H1 (cell line): ENCODE data around the gene MAN1C1. TPM values are rescaled to one million over a fixed set of nuclear protein-coding genes. Genes with fewer than 3 reads are reported as not detected.

Source experiments
- CTCF ChIA-PET: fragments of 300-600 bp; sonication (Branson Sonifier 250); formaldehyde crosslinking; loops from one replicate; lab custom pipeline; 2021; ENCODE audit not compliant: partially characterized antibody; lab: Charles Lee
- POLR2A ChIA-PET: fragments of 300-600 bp; sonication (Branson Sonifier 250); formaldehyde crosslinking; loops from one replicate; lab custom pipeline; 2021; ENCODE audit warnings: inconsistent platforms; ENCODE audit not compliant: partially characterized antibody; lab: Charles Lee
- DNase-seq, 2 experiments: peaks; one replicate each; pipeline versions ENCODE4 v3.0.0 to v3.0.0-alpha.2; 2010 to 2022; ENCODE audit warnings: low spot score in 2 of 2, low read depth in 1 of 2, mixed read lengths in 1 of 2
- FAIRE-seq: peaks from 2 replicates; lab custom pipeline; 2011; peaks lifted over from hg19 to GRCh38; lab: Jason Lieb, UNC
- H2AFZ ChIP-seq: 2 replicates; pipeline ENCODE4 v1.8.1; 2012; ENCODE audit warnings: low read length, inconsistent platforms
- H2AK5ac ChIP-seq: 2 replicates; pipeline ENCODE4 v1.6.1; 2013; ENCODE audit warnings: low read depth, low read length
- H2BK120ac ChIP-seq: replicated peaks from 2 replicates; pipeline ENCODE3; 2013; ENCODE audit warnings: low read depth, low read length, inconsistent platforms
- H2BK12ac ChIP-seq: 2 replicates; pipeline ENCODE4 v1.6.1; 2013; ENCODE audit warnings: low read depth, low read length
- H2BK15ac ChIP-seq: 2 replicates; pipeline ENCODE4 v1.6.1; 2013; ENCODE audit warnings: low read length
- H2BK20ac ChIP-seq: 2 replicates; pipeline ENCODE4 v1.6.1; 2013; ENCODE audit warnings: low read length
- H2BK5ac ChIP-seq: 2 replicates; pipeline ENCODE4 v1.6.1; 2013; ENCODE audit warnings: low read depth, low read length
- H3K14ac ChIP-seq: 2 replicates; pipeline ENCODE4 v1.6.1; 2013; ENCODE audit warnings: inconsistent platforms; ENCODE audit not compliant: insufficient read length
- H3K18ac ChIP-seq: 2 replicates; pipeline ENCODE4 v1.6.1; 2013; ENCODE audit warnings: low read length; ENCODE audit errors: extremely low read depth
- H3K23ac ChIP-seq: 2 replicates; pipeline ENCODE4 v1.6.1; 2013; ENCODE audit warnings: inconsistent platforms; ENCODE audit not compliant: insufficient read length
- H3K23me2 ChIP-seq: 2 replicates; pipeline ENCODE4 v1.6.1; 2013; ENCODE audit warnings: low read depth, low read length
- H3K27ac ChIP-seq: 2 replicates; pipeline ENCODE4 v1.6.1; 2011; ENCODE audit warnings: low read depth, low read length, inconsistent platforms
- H3K27me3 ChIP-seq, 4 experiments: replicated peaks in 1 of 4; 1 replicate in 1 of 4; 2 replicates in 3 of 4; pipeline versions ENCODE4 v1.6.1 to v1.8.1; 2011 to 2013; ENCODE audit warnings: low read length in 3 of 4, mild to moderate bottlenecking in 3 of 4, inconsistent platforms in 2 of 4, mixed read lengths in 2 of 4, moderate library complexity in 1 of 4; ENCODE audit not compliant: control insufficient read depth in 3 of 4, insufficient read depth in 3 of 4; ENCODE audit errors: extremely low read depth in 1 of 4
- H3K36me3 ChIP-seq, 4 experiments: 2 replicates each; pipeline versions ENCODE4 v1.6.1 to v1.8.1; 2011 to 2013; ENCODE audit warnings: mild to moderate bottlenecking in 4 of 4, low read length in 3 of 4, moderate library complexity in 2 of 4, control low read depth in 1 of 4, inconsistent platforms in 1 of 4; ENCODE audit not compliant: insufficient read depth in 4 of 4, control insufficient read depth in 2 of 4
- H3K4ac ChIP-seq: replicated peaks from 2 replicates; pipeline ENCODE3; 2013; ENCODE audit warnings: low read length, low read depth, mixed read lengths, inconsistent platforms; ENCODE audit not compliant: insufficient read length
- H3K4me1 ChIP-seq, 4 experiments: replicated peaks in 1 of 4; 1 replicate in 1 of 4; 2 replicates in 3 of 4; pipeline versions ENCODE4 v1.6.1 to v1.8.1; 2011 to 2013; ENCODE audit warnings: low read length in 3 of 4, inconsistent platforms in 2 of 4, mixed read lengths in 1 of 4; ENCODE audit not compliant: insufficient read depth in 4 of 4, control insufficient read depth in 3 of 4
- H3K4me2 ChIP-seq, 2 experiments: 2 replicates each; pipeline versions ENCODE4 v1.6.1 to v1.8.1; 2011 to 2013; ENCODE audit warnings: low read depth in 2 of 2, low read length in 2 of 2, control low read depth in 1 of 2, inconsistent platforms in 1 of 2, mild to moderate bottlenecking in 1 of 2; ENCODE audit not compliant: insufficient read depth in 1 of 2
- H3K4me3 ChIP-seq, 4 experiments: fragments of 200-600, 300-600 bp in 1 of 4; sonication (generic), shearing (Covaris generic), sonication (Bioruptor Twin) in 1 of 4; 2 replicates each; pipeline versions ENCODE4 v1.5.1 to v1.8.1; 2011 to 2016; ENCODE audit warnings: low read length in 4 of 4, low read depth in 3 of 4, control low read depth in 2 of 4, inconsistent platforms in 2 of 4, mild to moderate bottlenecking in 2 of 4, mixed read lengths in 1 of 4, moderate library complexity in 1 of 4; ENCODE audit not compliant: insufficient read depth in 2 of 4; ENCODE audit errors: extremely low read depth in 1 of 4
- H3K56ac ChIP-seq: replicated peaks from 2 replicates; pipeline ENCODE3; 2013; ENCODE audit warnings: low read depth, mild to moderate bottlenecking, mixed read lengths, low read length, inconsistent platforms; ENCODE audit not compliant: insufficient read length
- H3K79me1 ChIP-seq: 2 replicates; pipeline ENCODE4 v1.6.1; 2013; ENCODE audit warnings: low read depth, low read length, control low read depth
- H3K79me2 ChIP-seq, 2 experiments: 2 replicates each; pipeline versions ENCODE4 v1.6.1 to v1.8.1; 2012 to 2013; ENCODE audit warnings: low read length in 2 of 2, mild to moderate bottlenecking in 2 of 2, inconsistent platforms in 1 of 2; ENCODE audit not compliant: insufficient read depth in 2 of 2, control insufficient read depth in 1 of 2
- H3K9ac ChIP-seq, 4 experiments: replicated peaks in 1 of 4; 1 replicate in 1 of 4; 2 replicates in 3 of 4; pipeline versions ENCODE4 v1.6.1 to v1.8.1; 2011 to 2013; ENCODE audit warnings: low read depth in 3 of 4, low read length in 3 of 4, control low read depth in 2 of 4, mild to moderate bottlenecking in 2 of 4, moderate library complexity in 2 of 4, inconsistent platforms in 1 of 4; ENCODE audit errors: extremely low read depth in 1 of 4
- H3K9me3 ChIP-seq, 2 experiments: 2 replicates each; pipeline versions ENCODE4 v1.6.1 to v1.8.1; 2012 to 2013; ENCODE audit warnings: mild to moderate bottlenecking in 2 of 2, moderate library complexity in 2 of 2, control low read depth in 1 of 2, inconsistent platforms in 1 of 2, low read depth in 1 of 2, low read length in 1 of 2, mixed read lengths in 1 of 2; ENCODE audit not compliant: insufficient read depth in 2 of 2
- H4K20me1 ChIP-seq, 2 experiments: replicated peaks in 1 of 2; 2 replicates each; pipeline versions ENCODE3 to v1.8.1; 2011 to 2013; ENCODE audit warnings: inconsistent platforms in 2 of 2, low read length in 2 of 2, mild to moderate bottlenecking in 1 of 2; ENCODE audit not compliant: insufficient read depth in 2 of 2, control insufficient read depth in 1 of 2
- H4K5ac ChIP-seq: 2 replicates; pipeline ENCODE4 v1.6.1; 2013; ENCODE audit warnings: low read length, low read depth, mixed read lengths, inconsistent platforms; ENCODE audit not compliant: insufficient read length
- H4K8ac ChIP-seq: 2 replicates; pipeline ENCODE4 v1.8.0; 2013; ENCODE audit warnings: mild to moderate bottlenecking, moderate library complexity, low read length, inconsistent platforms; ENCODE audit not compliant: insufficient read depth; ENCODE audit errors: extremely low read depth
- H4K91ac ChIP-seq: replicated peaks from 2 replicates; pipeline ENCODE3; 2013; ENCODE audit warnings: low read length, mixed read lengths, inconsistent platforms; ENCODE audit not compliant: insufficient read length
- ATF3 ChIP-seq: IDR thresholded peaks from 2 replicates; pipeline ENCODE4 v1.6.1; 2011; ENCODE audit warnings: low read depth, mild to moderate bottlenecking, low read length; ENCODE audit not compliant: insufficient read depth
- CHD1 ChIP-seq: IDR thresholded peaks from 2 replicates; pipeline ENCODE4 v1.6.1; 2012; ENCODE audit warnings: low read depth, low read length, improper control_type of control experiment
- CREB1 ChIP-seq: IDR thresholded peaks from 2 replicates; pipeline ENCODE4 v1.6.1; 2012; ENCODE audit warnings: inconsistent platforms
- CTCF ChIP-seq, 3 experiments: IDR thresholded peaks; 1 replicate in 2 of 3; 2 replicates in 1 of 3; pipeline versions ENCODE4 v1.5.1 to v1.6.1; 2011; ENCODE audit warnings: low read length in 3 of 3, mild to moderate bottlenecking in 3 of 3, inconsistent platforms in 2 of 3, low read depth in 1 of 3, moderate library complexity in 1 of 3; ENCODE audit not compliant: insufficient read depth in 1 of 3; ENCODE audit errors: control extremely low read depth in 1 of 3
- EP300 ChIP-seq, 2 experiments: IDR thresholded peaks; 1 replicate in 1 of 2; 2 replicates in 1 of 2; pipeline ENCODE4 v1.6.1; 2011 to 2012; ENCODE audit warnings: low read depth in 2 of 2, low read length in 2 of 2, mild to moderate bottlenecking in 2 of 2, borderline replicate concordance in 1 of 2, inconsistent platforms in 1 of 2, moderate library complexity in 1 of 2
- JUND ChIP-seq: IDR thresholded peaks from 2 replicates; pipeline ENCODE4 v1.6.1; 2011; ENCODE audit warnings: mild to moderate bottlenecking, improper control_type of control experiment, low read length
- POU5F1 ChIP-seq: IDR thresholded peaks from 2 replicates; pipeline ENCODE4 v1.6.1; 2011; ENCODE audit warnings: low read depth, mild to moderate bottlenecking, low read length, moderate library complexity
- SIX5 ChIP-seq: IDR thresholded peaks from 2 replicates; pipeline ENCODE4 v1.6.1; 2011; ENCODE audit warnings: mild to moderate bottlenecking, low read depth, low read length
- SUZ12 ChIP-seq: fragments of 200-600 bp; sonication (generic); IDR thresholded peaks from 2 replicates; pipeline ENCODE4 v1.6.1; 2012; ENCODE audit warnings: mild to moderate bottlenecking, inconsistent platforms, low read length, moderate library complexity, mixed read lengths
- WGBS, 2 experiments: shearing (Covaris generic) in 1 of 2; methylation state at CpG; one replicate each; pipeline versions ENCODE4 v1.1.6 to v1.1.7; 2013 to 2015; ENCODE audit warnings: low lambda C conversion rate in 2 of 2, mixed read lengths in 2 of 2, inconsistent platforms in 1 of 2, low coverage in 1 of 2, missing lambda C conversion rate in 1 of 2; ENCODE audit not compliant: insufficient replicate concordance in 2 of 2, insufficient coverage in 1 of 2, insufficient read length in 1 of 2; ENCODE audit errors: extremely low coverage in 1 of 2, missing lambda C conversion rate in 1 of 2; 5-methylcytosine and 5-hydroxymethylcytosine counted together
- polyA plus RNA-seq, 7 experiments: library from polyadenylated mRNA; depleted of rRNA in 3 of 7; stranded (reverse) in 5 of 7; unstranded in 2 of 7; fragments of >200 nt in 5 of 7; fragments of 200-250 nt in 2 of 7; gene quantifications; 1 replicate in 5 of 7; 2 replicates in 1 of 7; 4 replicates in 1 of 7; pipeline versions ENCODE4 v1.2.1 to v1.2.3, GENCODE V29; 2011 to 2013; ENCODE audit warnings: missing spikeins in 2 of 7, mixed read lengths in 2 of 7
- total RNA-seq: library from RNA; stranded (reverse); fragmentation: NEBNext Ultra II Directional; extraction: Animal tissue kit (Norgen Biotek cat#: 25700); gene quantifications from 2 replicates; pipeline ENCODE4 v1.2.1, GENCODE V29; 2021

Gene MAN1C1
- total and polyA plus RNA-seq, 2 of the 8 experiments (the other 6 are each of a cell fraction or from before 2014, with no cell fraction given) = 7.8 to 15.2 TPM

DNA sequence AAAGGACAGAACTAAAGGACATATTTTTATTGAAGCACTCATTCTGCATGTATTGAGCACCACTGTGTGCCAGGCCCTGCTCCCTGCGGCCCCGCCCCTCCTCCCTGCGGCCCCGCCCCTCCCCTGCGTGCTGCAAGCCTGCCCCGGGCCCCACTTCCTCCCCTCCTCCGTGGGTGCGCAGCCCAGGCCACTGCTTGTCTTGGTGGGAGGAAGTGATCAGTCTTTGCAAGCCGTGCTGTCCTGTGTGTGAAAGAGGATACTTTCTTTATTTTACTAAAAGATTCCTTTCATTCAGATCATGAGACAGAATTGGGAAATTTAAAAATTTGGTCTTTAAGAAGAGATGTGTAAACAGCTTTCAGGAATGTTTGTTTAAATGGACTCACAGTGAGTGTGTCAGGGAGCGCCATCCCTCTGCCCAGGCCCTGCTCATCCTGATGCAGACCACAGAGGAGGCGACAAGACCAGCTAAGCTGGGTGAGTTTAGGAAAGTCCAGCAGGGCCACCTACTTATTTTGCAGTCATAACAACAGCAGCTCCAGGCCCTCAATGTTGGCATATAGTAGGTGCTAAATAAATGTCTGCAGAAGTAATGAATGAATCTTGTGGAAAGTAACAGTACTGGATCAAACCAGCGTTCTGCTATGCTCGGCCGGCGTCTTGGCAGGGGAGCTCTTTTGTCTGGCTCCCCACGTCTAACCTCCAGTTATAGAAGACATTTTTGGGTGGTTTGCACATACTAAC lies 95.1 kb downstream of the MAN1C1 start:
- H3K4me2 ChIP-seq = no peak overlapping the region
- H4K91ac ChIP-seq = no peak overlapping the region
- ChIA-PET CTCF (interaction anchor here (0.8 to 6.2 kb wide), 6 partner anchors 9 to 38 kb away, joined by 3 to 37 read pairs (median 4); no protein-coding TSS in a partner anchor), POLR2A (interaction anchor here (0.9 kb wide), 1 partner anchor 8 kb away, joined by 3 read pairs; no protein-coding TSS in a partner anchor)
- no peaks in the 10 kb centered on the region for H3K9me3 ChIP-seq
- WGBS, 2 experiments = 78% methylated on average over 11 of the region's 16 CpGs; no CpG with 5 or more reads in 1 of the 2 experiments
- H3K23me2 ChIP-seq = no peaks in the 10 kb centered on the region
- no peak overlapping the region for H2BK5ac ChIP-seq
- H3K9ac ChIP-seq = no peak overlapping the region
- DNase-seq = no peak
- no peak overlapping the region for H4K5ac ChIP-seq
- H2BK20ac ChIP-seq = no peak overlapping the region
- H2BK12ac ChIP-seq = 0 out of 2 replicates have a peak overlapping the region, but pooled peaks have one; percentile 13
- peaks cover 15 to 22% (median 19%) of the 10 kb centered on the region in 4 experiments for H3K4me1 ChIP-seq
- no peaks in the 10 kb centered on the region for H3K36me3 ChIP-seq
- H3K27ac ChIP-seq = no peak overlapping the region
- H3K4ac ChIP-seq = no peak overlapping the region
- no peak overlapping the region; the same call in 1 of the 2 replicates for H4K8ac ChIP-seq
- peak overlapping the region; percentile 15; the same call in 1 of the 2 replicates for H3K18ac ChIP-seq
- no peaks in the 10 kb centered on the region; the same call in 1 of the 2 replicates for H3K79me1 ChIP-seq
- H2AK5ac ChIP-seq = no peak overlapping the region
- H3K14ac ChIP-seq = no peak overlapping the region
- FAIRE-seq = no peak
- no peak overlapping the region for H2AFZ ChIP-seq
- no peaks in the 10 kb centered on the region for H3K27me3 ChIP-seq
- no peak overlapping the region for H3K4me3 ChIP-seq
- no peak overlapping the region for H2BK15ac ChIP-seq
- no peaks in the 10 kb centered on the region for H4K20me1 ChIP-seq
- no peak overlapping the region for H2BK120ac ChIP-seq
- H3K23ac ChIP-seq = no peak overlapping the region
- no peaks in the 10 kb centered on the region for H3K79me2 ChIP-seq
- no peak overlapping the region for H3K56ac ChIP-seq
- TF ChIP-seq CREB1 (no peak), POU5F1 (no peak), SIX5 (no peak), EP300 (IDR thresholded peaks at IDR 0.05; ENCODE audit: borderline replicate concordance in 1 of 2, low read depth in 2 of 2, low read length in 2 of 2) (no peak), CHD1 (no peak), ATF3 (no peak), SUZ12 (no peak), JUND (no peak), CTCF (IDR thresholded peaks at IDR 0.05; ENCODE audit: control extremely low read depth in 1 of 3, insufficient read depth in 1 of 3, low read depth in 1 of 3, low read length in 3 of 3) (no peak)
